H9 (cell line): ENCODE data around the gene SPTBN1. TPM values are rescaled to one million over a fixed set of nuclear protein-coding genes. Genes with fewer than 3 reads are reported as not detected.

Source experiments
- DNase-seq: peaks from one replicate; pipeline ENCODE4 v3.0.0-alpha.2; 2017
- H2AFZ ChIP-seq: one replicate; pipeline ENCODE4 v1.6.1; 2013; ENCODE audit warnings: mild to moderate bottlenecking, low read length, control low read depth, moderate library complexity
- H2AK5ac ChIP-seq: 2 replicates; pipeline ENCODE4 v1.6.1; 2013; ENCODE audit warnings: low read length, control low read depth, mixed read lengths; ENCODE audit not compliant: insufficient read length
- H2BK120ac ChIP-seq: one replicate; pipeline ENCODE4 v1.6.1; 2013; ENCODE audit warnings: low read depth, mild to moderate bottlenecking, low read length, control low read depth, inconsistent platforms; ENCODE audit not compliant: poor library complexity, severe bottlenecking
- H2BK12ac ChIP-seq: 2 replicates; pipeline ENCODE4 v1.6.1; 2013; ENCODE audit warnings: low read length, control low read depth, mixed read lengths, low read depth; ENCODE audit not compliant: insufficient read length
- H2BK15ac ChIP-seq: 2 replicates; pipeline ENCODE4 v1.6.1; 2013; ENCODE audit warnings: low read depth, low read length, control low read depth
- H2BK20ac ChIP-seq: one replicate; pipeline ENCODE4 v1.6.1; 2013; ENCODE audit warnings: low read depth, mild to moderate bottlenecking, low read length, control low read depth, inconsistent platforms; ENCODE audit not compliant: poor library complexity, severe bottlenecking
- H2BK5ac ChIP-seq: 2 replicates; pipeline ENCODE4 v1.6.1; 2013; ENCODE audit warnings: low read length, control low read depth, mixed read lengths; ENCODE audit not compliant: insufficient read length
- H3K14ac ChIP-seq: 2 replicates; pipeline ENCODE4 v1.6.1; 2013; ENCODE audit warnings: low read length, control low read depth; ENCODE audit not compliant: insufficient read depth
- H3K18ac ChIP-seq: 2 replicates; pipeline ENCODE4 v1.6.1; 2013; ENCODE audit warnings: low read depth, mild to moderate bottlenecking, mixed read lengths, low read length, control low read depth; ENCODE audit not compliant: insufficient read length
- H3K23ac ChIP-seq: 2 replicates; pipeline ENCODE4 v1.6.1; 2013; ENCODE audit warnings: low read length, control low read depth, mixed read lengths, low read depth; ENCODE audit not compliant: insufficient read length
- H3K23me2 ChIP-seq: 2 replicates; pipeline ENCODE4 v1.6.1; 2013; ENCODE audit warnings: low read depth, mild to moderate bottlenecking, mixed read lengths, low read length, control low read depth; ENCODE audit not compliant: insufficient read length, poor library complexity, severe bottlenecking
- H3K27ac ChIP-seq: 2 replicates; pipeline ENCODE4 v1.5.1; 2013; ENCODE audit warnings: low read length, control low read depth, mixed read lengths, low read depth; ENCODE audit not compliant: insufficient read length
- H3K27me3 ChIP-seq: 2 replicates; pipeline ENCODE4 v1.6.1; 2013; ENCODE audit warnings: low read length, control low read depth, inconsistent platforms; ENCODE audit not compliant: insufficient read depth
- H3K4ac ChIP-seq: 2 replicates; pipeline ENCODE4 v1.6.1; 2013; ENCODE audit warnings: low read depth, mild to moderate bottlenecking, control low read depth, inconsistent platforms, low read length, moderate library complexity
- H3K4me1 ChIP-seq: 2 replicates; pipeline ENCODE4 v1.6.1; 2013; ENCODE audit warnings: low read length, control low read depth, inconsistent platforms; ENCODE audit not compliant: insufficient read depth
- H3K4me2 ChIP-seq: 2 replicates; pipeline ENCODE4 v1.6.1; 2013; ENCODE audit warnings: low read length, control low read depth, mixed read lengths; ENCODE audit not compliant: insufficient read length, insufficient read depth
- H3K56ac ChIP-seq: 2 replicates; pipeline ENCODE4 v1.6.1; 2013; ENCODE audit warnings: low read depth, mild to moderate bottlenecking, mixed read lengths, low read length, control low read depth; ENCODE audit not compliant: insufficient read length
- H3K79me1 ChIP-seq: 2 replicates; pipeline ENCODE4 v1.6.1; 2013; ENCODE audit warnings: low read depth, mild to moderate bottlenecking, moderate library complexity, low read length, control low read depth, inconsistent platforms; ENCODE audit not compliant: insufficient read depth, poor library complexity, severe bottlenecking
- H3K79me2 ChIP-seq: 2 replicates; pipeline ENCODE4 v1.6.1; 2013; ENCODE audit warnings: low read length, control low read depth, inconsistent platforms; ENCODE audit not compliant: insufficient read depth
- H3K9ac ChIP-seq: 2 replicates; pipeline ENCODE4 v1.6.1; 2013; ENCODE audit warnings: low read length, control low read depth, mixed read lengths; ENCODE audit not compliant: insufficient read length; ENCODE audit errors: extremely low read depth
- H3K9me3 ChIP-seq: one replicate; pipeline ENCODE4 v1.6.1; 2013; ENCODE audit warnings: low read depth, low read length, inconsistent platforms; ENCODE audit not compliant: control insufficient read depth
- H3T11ph ChIP-seq: one replicate; pipeline ENCODE4 v1.6.1; 2013; ENCODE audit warnings: mild to moderate bottlenecking, low read length, control low read depth, inconsistent platforms
- H4K20me1 ChIP-seq: one replicate; pipeline ENCODE4 v1.6.1; 2013; ENCODE audit not compliant: control insufficient read depth, insufficient read length, insufficient read depth
- H4K5ac ChIP-seq: 2 replicates; pipeline ENCODE4 v1.6.1; 2013; ENCODE audit warnings: low read depth, mild to moderate bottlenecking, mixed read lengths, low read length, control low read depth; ENCODE audit not compliant: insufficient read length
- H4K8ac ChIP-seq: replicated peaks from 2 replicates; pipeline ENCODE4 v1.6.1; 2013; ENCODE audit warnings: low read length, control low read depth, mixed read lengths, low read depth; ENCODE audit not compliant: insufficient read length
- H4K91ac ChIP-seq: 2 replicates; pipeline ENCODE4 v1.6.1; 2013; ENCODE audit warnings: low read depth, mild to moderate bottlenecking, moderate library complexity, mixed read lengths, low read length, control low read depth; ENCODE audit not compliant: insufficient read length
- H3K27ac Mint-ChIP-seq, 3 experiments: 2 replicates in 2 of 3; 3 replicates in 1 of 3; pipeline ENCODE4 v1.8.0; 2020 to 2021; ENCODE audit warnings: mixed read lengths in 3 of 3, mild to moderate bottlenecking in 1 of 3, moderate library complexity in 1 of 3
- H3K27me3 Mint-ChIP-seq: 2 replicates; pipeline ENCODE4 v1.8.0; 2021; ENCODE audit warnings: low read depth, mild to moderate bottlenecking, moderate library complexity, mixed read lengths
- H3K36me3 Mint-ChIP-seq, 3 experiments: 2 replicates in 2 of 3; 3 replicates in 1 of 3; pipeline ENCODE4 v1.8.0; 2020 to 2021; ENCODE audit warnings: low read depth in 3 of 3, mixed read lengths in 3 of 3; ENCODE audit not compliant: insufficient read depth in 1 of 3
- H3K4me1 Mint-ChIP-seq, 2 experiments: 2 replicates each; pipeline ENCODE4 v1.8.0; 2020; ENCODE audit warnings: mixed read lengths in 2 of 2
- H3K4me3 Mint-ChIP-seq, 2 experiments: 2 replicates in 1 of 2; 3 replicates in 1 of 2; pipeline ENCODE4 v1.8.0; 2020 to 2021; ENCODE audit warnings: mild to moderate bottlenecking in 2 of 2, mixed read lengths in 2 of 2, moderate library complexity in 1 of 2
- H3K9me3 Mint-ChIP-seq, 2 experiments: 2 replicates in 1 of 2; 3 replicates in 1 of 2; pipeline ENCODE4 v1.8.0; 2020; ENCODE audit warnings: mild to moderate bottlenecking in 2 of 2, mixed read lengths in 2 of 2, moderate library complexity in 1 of 2
- WGBS: extraction: QIAGEN DNeasy Blood & Tissue Kit; methylation state at CpG from one replicate; pipeline ENCODE4 v1.1.7; 2013; ENCODE audit warnings: missing lambda C conversion rate, low lambda C conversion rate, mixed read lengths; ENCODE audit not compliant: insufficient read length; ENCODE audit errors: extremely low coverage; 5-methylcytosine and 5-hydroxymethylcytosine counted together
- total RNA-seq: library from RNA; stranded (reverse); gene quantifications from 2 replicates; pipeline ENCODE4 v1.2.1, GENCODE V29; 2021
- TF ChIP-seq, protein P1 (sequence below): fragments of 200-600 bp; sonication (generic); conservative IDR thresholded peaks from 3 replicates; pipeline ENCODE4 v1.8.0; 2021; ENCODE audit warnings: antibody characterized with exemption, mild to moderate bottlenecking

Gene SPTBN1
- total RNA-seq, 1 experiment from 2014 or later: 164 TPM

DNA sequence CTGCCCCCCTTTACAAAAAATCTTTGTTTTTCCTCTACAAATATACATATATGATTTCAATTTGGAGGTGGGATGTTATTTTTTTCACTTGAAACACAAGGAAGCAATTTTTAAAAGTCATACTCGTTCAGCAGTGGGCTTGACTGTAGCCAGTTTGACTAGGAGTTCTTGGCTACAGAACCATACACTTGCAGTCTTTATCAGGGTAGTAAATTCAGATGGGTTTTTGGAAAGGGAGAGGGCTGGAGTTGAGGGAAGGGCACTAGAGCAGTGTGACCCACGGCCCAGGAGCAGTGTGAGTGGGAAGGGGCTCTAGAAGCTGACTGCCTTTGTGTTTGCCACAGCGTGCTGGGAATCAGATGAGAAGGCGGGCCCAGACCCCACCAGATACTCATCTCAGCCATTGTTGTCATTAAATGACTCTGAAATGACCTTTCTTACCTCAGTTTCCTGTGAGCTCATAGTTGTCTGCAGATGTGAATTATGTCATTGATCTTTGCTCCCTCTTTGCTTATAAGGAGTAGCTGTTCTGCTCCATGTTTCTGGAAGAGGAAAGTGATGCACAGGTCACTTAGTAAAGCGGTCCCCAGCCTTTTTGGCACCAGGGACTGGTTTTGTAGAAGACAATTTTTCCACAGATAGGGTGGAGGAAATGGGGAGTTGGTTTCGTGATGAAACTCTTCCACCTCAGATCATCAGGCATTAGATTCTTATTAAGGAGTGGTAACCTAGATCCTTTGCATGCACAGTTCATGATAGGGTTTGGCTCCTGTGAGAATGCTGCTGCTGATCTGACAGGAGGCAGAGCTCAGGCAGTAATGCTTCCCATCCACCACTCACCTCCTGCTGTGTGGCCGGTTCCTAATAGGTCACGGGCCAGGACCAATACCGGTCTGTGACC is 116.8 kb downstream of the SPTBN1 start:
- Histone ChIP-seq H4K20me1 (peaks cover 4% of the 10 kb centered on the region), H3K27ac (no peak overlapping the region), H3K14ac (no peak overlapping the region), H3K27me3 (no peaks in the 10 kb centered on the region), H2BK15ac (no peak overlapping the region), H4K91ac (no peak overlapping the region), H3K79me2 (peaks cover 52% of the 10 kb centered on the region; the same call in 1 of the 2 replicates), H2AFZ (no peak overlapping the region), H3K79me1 (peaks cover 14% of the 10 kb centered on the region), H4K5ac (no peak overlapping the region), H3K4ac (no peak overlapping the region), H3K9me3 (no peaks in the 10 kb centered on the region), H2AK5ac (no peak overlapping the region), H2BK20ac (no peak overlapping the region), H4K8ac (no peak overlapping the region), H3K4me1 (peaks cover 24% of the 10 kb centered on the region), H2BK12ac (no peak overlapping the region), H3K23me2 (no peaks in the 10 kb centered on the region), H3K23ac (no peak overlapping the region), H3T11ph (no peak overlapping the region), H2BK5ac (no peak overlapping the region), H2BK120ac (no peak overlapping the region), H3K9ac (no peak overlapping the region), H3K56ac (no peak overlapping the region), H3K4me2 (no peak overlapping the region), H3K18ac (no peak overlapping the region)
- H3K9me3 Mint-ChIP-seq: peaks cover 2 to 7% of the 10 kb centered on the region in 2 experiments; a peak in 4 of 5 replicates
- peak overlapping the region in 2 of 3 experiments; percentile 52 to 73; a peak in 4 of 7 replicates for H3K27ac Mint-ChIP-seq
- H3K4me3 Mint-ChIP-seq: no peak overlapping the region
- TF ChIP-seq, protein P1, sequence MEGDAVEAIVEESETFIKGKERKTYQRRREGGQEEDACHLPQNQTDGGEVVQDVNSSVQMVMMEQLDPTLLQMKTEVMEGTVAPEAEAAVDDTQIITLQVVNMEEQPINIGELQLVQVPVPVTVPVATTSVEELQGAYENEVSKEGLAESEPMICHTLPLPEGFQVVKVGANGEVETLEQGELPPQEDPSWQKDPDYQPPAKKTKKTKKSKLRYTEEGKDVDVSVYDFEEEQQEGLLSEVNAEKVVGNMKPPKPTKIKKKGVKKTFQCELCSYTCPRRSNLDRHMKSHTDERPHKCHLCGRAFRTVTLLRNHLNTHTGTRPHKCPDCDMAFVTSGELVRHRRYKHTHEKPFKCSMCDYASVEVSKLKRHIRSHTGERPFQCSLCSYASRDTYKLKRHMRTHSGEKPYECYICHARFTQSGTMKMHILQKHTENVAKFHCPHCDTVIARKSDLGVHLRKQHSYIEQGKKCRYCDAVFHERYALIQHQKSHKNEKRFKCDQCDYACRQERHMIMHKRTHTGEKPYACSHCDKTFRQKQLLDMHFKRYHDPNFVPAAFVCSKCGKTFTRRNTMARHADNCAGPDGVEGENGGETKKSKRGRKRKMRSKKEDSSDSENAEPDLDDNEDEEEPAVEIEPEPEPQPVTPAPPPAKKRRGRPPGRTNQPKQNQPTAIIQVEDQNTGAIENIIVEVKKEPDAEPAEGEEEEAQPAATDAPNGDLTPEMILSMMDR: no peak
- peaks cover 4 to 26% (median 12%) of the 10 kb centered on the region in 3 experiments; a peak in 6 of 7 replicates for H3K36me3 Mint-ChIP-seq
- peaks cover 86 to 88% of the 10 kb centered on the region in 2 experiments for H3K4me1 Mint-ChIP-seq
- no CpG with 5 or more reads among the region's 9 CpGs for WGBS
- no peaks in the 10 kb centered on the region for H3K27me3 Mint-ChIP-seq
- DNase-seq: no peak
